Anterior cingulate cortex (tissue), 58 donors: ENCODE measurements around the gene FHIT.

Experiments
- DNase-seq, 58 donors: peaks; one replicate each; lab custom pipeline; 2025; lab: John Stamatoyannopoulos, UW

The FHIT gene

GRCh38 chr3:61177450-61177849, 73.8 kb downstream of the FHIT start:
- DNase-seq, result no peak

- DNase-seq, result no peak
Observed at GRCh38 chr3:61173676-61174075, 77.6 kb downstream of the FHIT start.

DNA sequence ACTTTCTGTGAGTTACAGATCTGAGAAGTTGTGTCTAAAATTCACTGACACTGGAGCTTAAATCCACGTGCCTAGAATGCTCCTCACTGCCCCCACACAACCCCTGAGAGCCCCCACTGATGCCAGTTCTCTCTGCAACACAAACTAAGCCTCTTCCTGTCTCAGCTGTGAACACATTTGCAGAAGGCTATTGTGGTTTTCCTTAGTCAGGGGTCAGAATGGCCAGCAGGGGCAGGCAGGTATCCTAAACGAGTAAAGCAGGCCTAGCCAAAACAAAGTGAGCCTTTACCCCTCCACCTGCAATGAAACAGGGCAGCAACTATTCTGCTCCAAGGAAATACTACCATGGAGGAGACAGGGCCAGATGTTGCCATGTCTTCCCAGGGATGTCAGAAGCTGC, 78.6 kb downstream of the FHIT start:
- DNase-seq, result no peak

- DNase-seq, result no peak
Observed at GRCh38 chr3:61172203-61172602, 79.0 kb downstream of the FHIT start.

DNA sequence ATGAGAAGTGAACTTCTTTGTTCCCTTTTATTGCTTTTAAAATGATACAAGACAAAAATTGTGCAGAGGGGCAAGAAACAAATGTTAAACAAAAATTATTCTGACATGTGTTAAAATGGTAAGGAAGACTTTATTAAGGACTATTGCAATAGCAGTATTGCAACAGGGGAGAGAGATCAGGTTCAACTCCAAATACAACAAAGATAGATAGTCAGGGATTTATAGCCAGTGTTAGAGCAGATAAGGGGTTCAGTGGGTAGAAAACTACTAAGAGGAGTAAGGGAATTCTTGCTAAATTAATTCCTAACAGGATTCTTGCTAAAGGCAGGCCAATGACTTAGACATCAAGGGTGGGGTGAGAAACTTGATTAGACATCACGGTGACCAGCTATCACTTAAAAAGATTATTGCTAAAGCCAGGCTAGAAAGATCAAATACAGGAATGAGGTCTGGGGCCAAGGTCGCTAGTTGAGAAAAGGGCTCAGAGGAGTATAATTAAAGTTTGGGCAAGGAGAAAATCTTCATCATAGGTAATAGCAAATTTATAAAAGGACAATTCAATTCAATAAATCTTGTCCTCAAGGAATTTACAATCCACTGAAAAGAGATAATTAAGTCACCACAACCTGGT, 81.5 kb downstream of the FHIT start:
- DNase-seq, result no peak

- no peak for DNase-seq
Observed at GRCh38 chr3:61168286-61168685, 83.0 kb downstream of the FHIT start.

DNA sequence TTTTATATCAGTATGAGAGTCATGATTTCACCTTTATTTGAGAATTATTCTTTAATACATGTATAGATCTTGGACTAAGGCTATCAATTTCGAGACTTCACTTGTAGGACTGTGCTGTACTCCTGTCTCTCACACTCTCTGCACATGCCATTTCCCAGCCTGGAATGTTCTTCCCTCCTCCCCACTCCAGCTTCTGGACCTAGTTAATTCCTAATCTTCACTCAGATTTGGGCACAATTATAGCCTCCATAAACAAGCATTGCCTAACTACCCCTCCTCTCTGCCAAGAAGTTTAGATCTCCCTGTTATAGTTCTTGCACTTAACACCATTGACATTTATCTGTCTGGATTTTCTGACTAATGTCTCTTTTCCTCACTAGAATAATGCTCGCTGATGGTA, 88.3 kb downstream of the FHIT start:
- no peak for DNase-seq

GRCh38 chr3:61158667-61159066, 92.6 kb downstream of the FHIT start:
- DNase-seq, result no peak

DNA sequence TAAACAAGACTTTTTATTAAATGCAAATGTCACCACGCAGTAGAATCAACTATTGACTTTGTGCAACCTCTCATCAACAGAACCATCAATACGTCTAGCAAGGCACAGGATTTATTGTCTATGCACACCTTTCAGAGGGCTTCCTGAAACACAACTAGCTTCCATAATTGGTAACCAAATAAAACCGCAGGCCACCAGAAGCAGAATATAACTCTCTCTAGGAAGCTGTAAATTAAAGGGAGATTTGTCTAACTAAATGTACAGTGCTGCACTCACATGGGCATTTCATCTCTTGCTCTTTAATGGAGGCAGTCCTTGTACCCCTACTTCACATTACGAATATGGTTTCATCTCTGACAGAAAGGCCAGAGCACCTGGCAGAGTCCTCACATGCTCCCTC, 93.0 kb downstream of the FHIT start:
- DNase-seq, result no peak

DNA sequence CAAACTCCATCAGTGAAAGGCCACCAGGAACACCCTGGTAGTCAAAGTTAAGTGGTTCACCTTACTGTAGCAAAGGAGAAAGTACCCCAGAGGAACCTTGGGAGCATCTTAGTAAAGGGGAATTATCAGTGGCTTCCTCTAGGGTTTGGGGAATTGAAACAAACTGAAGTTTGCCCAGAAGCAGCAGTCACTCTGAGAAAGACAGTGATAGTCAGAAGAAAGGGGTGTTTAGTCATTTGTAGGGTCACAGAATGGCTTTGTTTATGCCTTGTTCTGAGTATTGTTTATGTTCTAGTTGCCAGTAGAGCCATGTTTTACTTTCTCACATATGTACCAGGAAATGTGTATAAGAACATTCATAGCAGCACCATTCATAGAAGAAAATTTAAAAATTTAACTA, 93.8 kb downstream of the FHIT start:
- no peak for DNase-seq

DNA sequence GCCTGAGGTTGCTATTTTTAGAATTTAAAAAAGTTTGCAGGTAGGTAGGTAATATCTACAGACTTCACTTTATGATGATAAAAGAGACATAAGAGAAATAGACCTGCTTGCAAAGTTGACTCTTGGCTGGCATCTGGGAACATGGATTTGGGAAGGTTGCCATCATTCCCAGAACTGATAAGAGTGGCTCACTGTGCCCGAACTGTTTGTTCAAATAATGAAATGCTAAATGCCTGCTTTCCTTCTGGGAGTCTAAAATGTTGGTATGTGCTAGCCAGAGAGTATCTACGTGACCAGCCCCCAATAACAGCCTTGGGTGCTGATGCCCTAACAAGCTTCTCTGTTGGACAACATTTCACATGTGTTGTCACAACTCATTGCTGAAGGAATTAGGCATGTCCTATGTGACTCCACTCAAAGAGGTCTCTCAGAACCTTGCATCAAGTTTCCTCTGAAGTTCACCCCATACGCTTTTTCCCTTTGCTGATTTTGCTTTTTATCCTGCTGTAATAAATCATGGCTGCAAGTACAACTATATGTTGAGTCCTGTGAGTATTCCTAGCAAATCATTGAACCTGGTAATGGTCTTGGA, 95.5 kb downstream of the FHIT start:
- peak in 2 of 58 donors; percentile 1 to 23 for DNase-seq

GRCh38 chr3:61154457-61155198, 96.6 kb downstream of the FHIT start:
- no peak for DNase-seq

- no peak for DNase-seq
Observed at GRCh38 chr3:61152071-61152470, 99.2 kb downstream of the FHIT start.

GRCh38 chr3:61149236-61149635, 102.0 kb downstream of the FHIT start:
- DNase-seq, result no peak

GRCh38 chr3:61146010-61146890, 105.0 kb downstream of the FHIT start:
- DNase-seq, result no peak

DNA sequence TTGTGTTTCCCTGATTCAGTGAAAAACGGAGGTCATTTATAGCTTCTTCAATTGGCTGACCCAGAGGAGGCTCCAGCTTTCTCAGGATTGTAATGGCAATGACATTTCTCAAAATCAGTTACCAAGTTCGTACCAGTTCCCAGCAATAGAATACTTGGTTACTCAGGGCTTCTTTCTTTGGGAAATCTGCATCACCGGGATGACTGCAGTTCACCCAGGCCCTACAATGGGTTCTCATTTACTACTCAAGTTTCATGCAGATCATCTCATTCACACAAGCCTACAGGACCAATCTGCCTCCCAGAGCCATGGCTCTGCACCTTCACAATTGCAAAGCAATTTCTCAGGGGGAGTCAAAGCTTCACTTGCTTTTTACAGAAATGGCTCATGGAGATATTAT, 109.6 kb downstream of the FHIT start:
- DNase-seq, result no peak

- no peak for DNase-seq
Observed at GRCh38 chr3:61141227-61141626, 110.0 kb downstream of the FHIT start.

DNA sequence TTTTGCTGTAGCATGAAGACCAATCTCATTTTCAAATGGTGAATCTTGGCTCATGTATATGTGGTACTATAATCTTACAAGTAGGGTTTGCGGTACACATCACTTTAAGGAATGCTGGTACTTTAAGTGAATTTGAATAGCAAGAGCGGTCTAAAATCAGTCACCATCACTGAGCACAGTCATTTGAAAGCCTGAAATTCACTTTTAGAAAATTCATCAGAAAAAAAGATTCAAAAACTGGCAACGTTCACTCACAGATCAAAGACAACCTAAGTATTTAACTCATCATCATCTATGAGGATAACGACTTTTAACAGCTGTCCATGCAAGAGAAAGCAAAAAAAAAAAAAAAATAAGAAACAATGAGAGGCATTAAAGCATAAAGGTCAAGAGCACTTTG, 111.6 kb downstream of the FHIT start:
- DNase-seq, result no peak

- DNase-seq, result no peak
Observed at GRCh38 chr3:61138401-61138800, 112.9 kb downstream of the FHIT start.

DNA sequence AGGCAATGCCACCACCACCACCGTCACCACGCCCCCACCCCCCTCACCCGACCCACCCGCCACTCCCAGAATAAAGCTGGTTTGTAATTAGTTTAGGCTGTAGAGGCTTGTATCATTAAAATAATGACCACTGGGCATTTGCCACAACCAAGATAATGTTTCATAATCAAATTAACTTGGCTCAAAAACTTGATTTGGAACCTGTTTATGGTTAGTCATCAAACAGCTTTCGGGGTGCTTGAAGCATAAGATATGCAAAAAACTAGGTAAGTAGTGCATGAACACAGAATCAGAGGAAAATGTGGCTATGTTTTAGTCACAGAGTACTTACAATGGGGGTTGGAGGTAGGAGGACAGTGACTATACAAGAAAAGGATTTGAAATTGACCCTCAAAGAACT, 115.1 kb downstream of the FHIT start:
- DNase-seq, result no peak

- DNase-seq, result no peak
Observed at GRCh38 chr3:61134532-61134931, 116.7 kb downstream of the FHIT start.
